GM19328 (cell line): ENCODE measurements around the gene LRP1B.
"Not testable (repeated sequence)": the region's sequence is repeated elsewhere in the genome, so short reads cannot be mapped to it uniquely, and the experiment has no call there.

Source experiments
- ATAC-seq: cut with Tn5 transposase; IDR thresholded peaks from one replicate; pipeline ENCODE4 v1.9.1; 2021; ENCODE audit warnings: mild to moderate bottlenecking, moderate library complexity; ENCODE audit not compliant: unreplicated experiment

Gene LRP1B

GRCh38 chr2:141207036-141207385 is 923.8 kb downstream of the LRP1B start:
- ATAC-seq = no peak

DNA sequence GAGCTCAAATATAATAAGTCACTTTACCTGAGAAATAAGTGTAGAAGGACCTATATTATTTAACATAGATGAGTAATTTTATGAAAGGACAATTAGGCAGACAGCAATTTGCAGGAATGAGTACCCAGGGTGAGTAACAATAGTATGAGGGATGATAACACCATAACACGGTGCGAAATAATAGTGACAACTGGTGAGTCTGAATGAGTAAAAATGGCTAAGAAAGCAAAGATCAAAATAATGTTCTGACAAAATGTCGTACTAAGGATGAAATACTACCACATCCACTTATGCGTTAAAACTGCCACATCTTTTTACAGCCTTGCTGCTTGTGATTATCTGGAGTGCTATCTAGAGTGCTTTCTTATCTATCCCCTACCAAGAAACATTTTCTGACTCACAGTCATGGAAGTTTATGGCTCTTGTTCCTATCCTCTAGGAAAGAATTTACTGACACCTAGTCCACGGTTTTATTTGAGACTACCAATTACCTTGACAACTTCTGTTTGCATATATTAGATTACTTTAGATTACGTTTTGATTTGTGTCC is 929.7 kb downstream of the LRP1B start:
- no peak for ATAC-seq

DNA sequence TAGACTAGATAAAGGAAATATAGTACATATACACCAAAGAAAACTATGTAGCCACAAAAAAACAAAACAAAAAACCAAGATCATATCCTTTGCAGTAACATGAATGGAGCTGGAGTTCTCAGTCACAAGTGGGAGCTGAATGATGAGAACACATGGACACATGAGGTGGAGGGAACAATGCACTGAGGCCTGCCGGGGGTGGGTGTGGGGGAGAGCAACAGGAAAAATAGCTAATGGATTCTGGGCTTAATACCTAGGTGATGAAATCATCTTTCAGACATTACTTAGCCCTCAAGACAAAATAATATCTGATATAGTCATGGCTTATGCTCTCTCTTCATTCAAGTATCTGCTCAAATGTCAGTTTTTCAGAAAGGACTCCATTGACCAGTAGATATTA is 930.6 kb downstream of the LRP1B start:
- no peak for ATAC-seq

GRCh38 chr2:141199711-141200110 is 931.1 kb downstream of the LRP1B start:
- no peak for ATAC-seq

DNA sequence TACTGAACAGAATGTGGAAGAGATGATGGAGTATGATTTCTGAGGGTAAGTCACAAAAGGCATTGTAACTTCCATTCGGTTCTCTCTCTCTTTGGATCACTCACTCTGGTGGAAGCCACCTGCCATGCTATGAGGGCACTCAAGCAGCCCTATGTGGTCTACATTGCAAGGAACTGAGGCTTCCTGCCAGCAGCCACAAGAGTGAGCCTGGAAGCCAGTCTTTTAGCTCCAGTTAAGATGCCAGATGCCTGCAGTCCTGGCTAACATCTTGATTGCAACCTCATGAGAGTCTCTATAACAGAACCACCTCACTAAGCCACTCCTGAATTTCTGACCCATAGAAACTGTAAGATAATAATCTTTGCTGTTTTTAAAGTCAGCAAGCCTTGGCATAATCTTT is 935.7 kb downstream of the LRP1B start:
- no peak for ATAC-seq

- no peak for ATAC-seq
These were observed 943.8 kb downstream of the LRP1B start for GRCh38 chr2:141187075-141187439.

DNA sequence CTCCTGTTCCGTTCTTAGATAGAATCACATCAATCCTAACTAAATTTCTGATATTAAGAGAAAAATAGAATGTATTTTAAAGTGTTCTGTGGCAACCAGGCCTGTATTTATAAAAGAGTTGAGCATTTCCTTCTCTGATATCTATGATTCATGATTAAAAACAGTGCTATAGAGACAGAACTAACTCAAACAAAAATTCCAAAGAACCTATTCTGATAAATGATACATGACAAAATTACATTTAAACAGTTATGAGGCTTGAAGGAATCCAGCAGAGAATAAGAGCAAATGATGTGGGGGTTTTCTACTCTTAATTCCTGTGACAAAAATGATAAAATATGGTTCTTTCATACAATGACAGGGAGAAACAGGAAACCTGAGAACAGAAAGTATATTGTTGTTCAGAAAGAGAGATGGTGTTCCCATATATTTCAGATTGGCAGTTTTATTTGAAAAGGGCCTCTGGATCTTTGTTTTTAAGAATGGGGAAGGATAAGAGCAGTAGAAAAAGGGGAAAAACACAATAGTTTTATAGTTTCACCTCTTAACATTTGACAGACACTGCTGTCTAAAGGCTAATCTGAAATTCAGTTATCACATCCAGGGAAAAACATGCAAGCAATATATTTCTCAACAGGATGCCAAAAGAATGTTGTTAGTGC is 944.3 kb downstream of the LRP1B start:
- ATAC-seq = no peak

- no peak for ATAC-seq
These were observed 948.6 kb downstream of the LRP1B start for GRCh38 chr2:141182246-141182645.

DNA sequence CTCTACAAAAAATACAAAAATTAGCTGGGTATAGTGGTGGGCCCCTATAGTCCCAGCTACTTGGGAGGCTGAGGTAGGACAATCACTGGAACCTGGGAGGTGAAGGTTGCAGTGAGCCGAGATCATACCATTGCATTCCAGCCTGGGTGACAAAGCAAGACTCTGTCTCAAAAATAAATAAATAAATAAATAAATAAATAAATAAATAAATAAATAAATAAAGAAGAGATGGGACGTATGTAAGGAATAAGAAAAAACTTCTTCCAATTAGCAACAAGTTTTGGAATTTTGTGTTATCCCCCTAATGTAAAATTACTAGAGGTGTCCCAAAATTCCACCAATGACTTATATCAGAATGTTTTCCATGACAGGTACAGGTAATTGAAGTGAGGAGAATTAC is 961.7 kb downstream of the LRP1B start:
- ATAC-seq = not testable (repeated sequence)

DNA sequence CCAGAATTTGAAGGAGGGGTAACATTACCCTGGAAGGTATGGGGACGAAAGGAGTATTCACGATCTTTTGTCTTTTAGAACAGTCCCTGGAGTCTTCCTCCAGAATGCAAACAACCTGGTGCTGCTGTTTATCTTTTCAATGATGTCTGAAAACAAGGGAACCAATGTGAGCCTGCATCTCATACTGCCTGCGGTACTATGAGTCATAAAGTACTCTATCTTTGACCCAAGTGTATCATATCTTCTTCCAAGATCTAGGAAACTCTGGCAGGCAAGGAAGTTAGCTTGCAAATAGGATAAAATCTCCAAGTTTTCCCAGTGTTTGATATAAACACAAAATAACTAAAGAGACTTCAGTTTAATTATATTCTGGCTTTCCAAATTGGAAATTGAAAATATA is 968.5 kb downstream of the LRP1B start:
- ATAC-seq = no peak

DNA sequence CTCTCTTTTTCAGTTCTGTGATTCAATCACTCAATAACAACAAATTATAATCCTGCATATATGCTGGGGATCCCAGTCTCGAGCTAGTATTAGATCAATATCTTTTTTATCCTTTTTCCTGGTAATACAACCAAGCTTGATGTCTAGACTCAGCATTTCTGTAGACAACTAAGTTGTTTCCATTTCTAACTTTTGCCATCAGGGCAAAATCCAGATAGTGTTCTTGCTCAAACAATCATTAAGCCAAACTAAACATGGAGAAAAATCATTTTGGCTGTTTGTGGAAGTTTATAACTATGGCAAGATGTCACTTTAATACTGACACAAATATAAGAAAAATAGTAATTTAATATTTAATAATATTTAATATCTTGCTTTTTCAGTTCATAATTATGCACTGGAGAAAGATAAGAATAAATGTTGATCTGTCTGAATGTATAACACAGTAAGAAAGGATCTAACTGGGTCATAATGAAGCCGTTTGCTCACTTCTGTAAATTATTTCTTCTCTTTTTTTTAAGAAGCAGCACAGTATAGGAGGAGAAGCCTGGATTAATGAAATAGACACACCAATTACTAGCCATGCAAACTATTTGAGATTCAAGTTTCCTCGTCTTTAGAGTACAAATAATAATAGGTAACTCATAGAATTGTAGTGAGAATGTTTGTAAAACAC is 979.1 kb downstream of the LRP1B start:
- no peak for ATAC-seq

GRCh38 chr2:141142025-141142424 is 988.8 kb downstream of the LRP1B start:
- no peak for ATAC-seq

- no peak for ATAC-seq
These were observed 993.6 kb downstream of the LRP1B start for GRCh38 chr2:141137122-141137693.

DNA sequence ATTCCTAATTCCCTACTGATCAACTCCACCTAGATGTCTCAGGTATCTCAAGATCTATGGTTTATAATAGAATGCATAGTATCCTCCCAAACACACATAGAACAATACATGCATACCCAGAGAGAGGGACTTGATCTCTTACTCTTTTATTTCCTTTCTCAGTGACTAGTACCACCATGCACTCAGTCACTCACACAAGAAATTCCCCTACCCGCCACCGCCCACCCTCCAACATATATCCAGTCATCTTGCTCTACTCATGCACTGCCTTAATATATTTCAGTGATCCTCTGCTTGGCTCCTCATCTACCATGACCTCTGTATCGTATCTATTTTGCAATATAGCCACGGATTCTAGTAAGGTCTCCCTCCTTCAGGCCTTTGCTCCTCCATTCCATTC is 996.9 kb downstream of the LRP1B start:
- ATAC-seq = no peak

- no peak for ATAC-seq
These were observed 1005.4 kb downstream of the LRP1B start for GRCh38 chr2:141125432-141125831.

DNA sequence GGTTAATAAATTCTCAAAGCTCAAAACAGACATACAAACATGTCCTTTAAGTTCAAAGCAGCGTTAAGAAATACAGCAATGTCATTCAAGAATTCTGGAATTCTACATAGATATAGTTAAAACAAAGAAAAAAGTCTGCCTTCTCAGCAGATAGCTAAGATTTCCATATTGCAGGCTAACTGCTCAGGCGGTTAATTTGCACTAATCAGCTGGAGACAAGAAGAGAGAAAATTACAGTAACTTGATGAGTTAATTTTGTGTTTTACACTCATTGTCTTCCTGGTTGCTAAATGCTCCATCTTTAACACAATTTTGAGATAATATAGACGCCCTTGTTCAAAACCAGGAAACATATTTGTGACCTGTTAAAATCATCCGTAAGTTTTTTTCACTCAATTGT is 1012.0 kb downstream of the LRP1B start:
- no peak for ATAC-seq

- no peak for ATAC-seq
These were observed 1017.5 kb downstream of the LRP1B start for GRCh38 chr2:141113301-141113700.

GRCh38 chr2:141109633-141110032 is 1021.2 kb downstream of the LRP1B start:
- no peak for ATAC-seq

GRCh38 chr2:141105763-141106162 is 1025.1 kb downstream of the LRP1B start:
- no peak for ATAC-seq

DNA sequence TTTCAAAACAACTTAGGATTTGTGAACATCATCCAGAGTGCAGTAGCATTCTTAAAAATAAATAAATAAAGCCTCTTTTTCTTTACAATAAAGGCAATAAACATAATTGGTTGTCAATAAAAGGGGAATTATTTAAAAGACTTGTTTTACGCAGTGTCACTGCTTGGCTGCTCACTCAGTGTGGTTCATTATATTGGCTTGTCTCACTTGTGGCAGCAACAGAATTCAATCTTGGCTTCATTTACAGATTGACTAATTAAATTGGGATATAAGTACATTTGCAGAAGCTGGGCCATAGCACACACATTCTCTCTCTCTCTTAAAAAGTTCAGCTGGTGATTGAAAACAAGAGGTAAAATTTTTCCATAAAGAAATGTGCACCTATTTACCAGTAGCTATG is 1027.6 kb downstream of the LRP1B start:
- no peak for ATAC-seq

- ATAC-seq = no peak
These were observed 1051.6 kb downstream of the LRP1B start for GRCh38 chr2:141079231-141079630.

DNA sequence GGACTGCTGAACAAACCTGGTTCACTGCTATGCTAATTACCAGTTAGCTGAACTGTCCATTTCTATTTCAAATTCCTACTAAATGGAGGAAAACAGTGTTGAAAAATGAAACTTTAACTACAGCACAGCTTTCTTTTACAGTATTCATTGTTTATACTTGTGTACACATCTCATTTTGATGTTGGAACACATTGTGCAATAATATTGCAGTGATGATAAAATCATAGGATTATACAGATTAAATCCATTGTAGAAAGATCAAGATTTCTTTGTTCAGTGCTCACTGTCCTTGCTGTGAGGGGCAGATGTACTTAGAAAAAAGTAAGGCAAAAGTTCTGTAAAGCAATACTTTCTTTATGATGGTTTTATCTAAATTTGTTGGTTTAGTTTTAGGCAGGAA is 1055.1 kb downstream of the LRP1B start:
- ATAC-seq = no peak
